Measurements from ENCODE around the gene SCAF4.

The SCAF4 gene

DNA sequence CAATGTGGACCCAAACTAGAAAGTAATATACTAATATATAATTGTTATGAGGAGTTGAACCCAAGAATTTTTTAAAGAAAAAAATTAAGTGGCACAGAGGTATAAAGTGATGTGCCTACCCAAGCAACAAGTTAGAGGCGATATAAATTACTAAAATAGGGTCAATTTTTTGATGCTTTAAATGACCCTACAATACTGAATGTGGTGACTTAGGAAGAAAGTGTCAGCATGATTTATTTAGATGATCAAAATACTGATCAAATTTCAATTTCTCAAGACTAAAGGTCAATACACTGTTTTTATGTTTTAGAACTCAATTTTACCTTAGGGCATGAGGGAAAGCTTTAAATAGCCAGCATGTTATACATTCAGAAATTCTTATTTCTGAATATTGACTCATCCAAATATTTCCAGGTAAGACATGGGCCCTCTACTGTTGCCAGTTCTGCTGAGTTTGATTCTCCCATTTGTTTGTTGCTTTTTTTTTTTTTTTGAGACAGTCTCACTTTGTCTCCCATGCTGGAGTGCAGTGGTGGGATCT is 20.1 kb downstream of the SCAF4 start:
- DNase-seq, result no peak

DNA sequence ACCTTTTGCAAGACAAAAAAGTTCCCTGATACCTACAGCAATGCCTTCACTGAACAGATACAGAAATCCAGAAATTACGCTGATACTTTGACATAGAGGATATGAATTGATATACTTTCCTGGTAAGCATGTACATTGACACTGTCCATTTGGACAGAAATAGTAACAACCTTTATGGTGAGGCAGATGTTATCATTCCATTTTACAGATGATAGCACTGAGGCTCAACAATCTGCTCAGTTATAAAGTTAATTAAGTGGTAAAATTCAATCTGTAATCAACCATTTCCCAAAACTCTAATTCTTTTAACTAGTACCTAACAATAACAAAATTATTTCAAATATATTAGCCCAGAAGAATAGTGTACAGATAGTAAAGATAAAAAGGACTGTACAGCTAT is 20.6 kb downstream of the SCAF4 start:
- DNase-seq, result no peak

DNA sequence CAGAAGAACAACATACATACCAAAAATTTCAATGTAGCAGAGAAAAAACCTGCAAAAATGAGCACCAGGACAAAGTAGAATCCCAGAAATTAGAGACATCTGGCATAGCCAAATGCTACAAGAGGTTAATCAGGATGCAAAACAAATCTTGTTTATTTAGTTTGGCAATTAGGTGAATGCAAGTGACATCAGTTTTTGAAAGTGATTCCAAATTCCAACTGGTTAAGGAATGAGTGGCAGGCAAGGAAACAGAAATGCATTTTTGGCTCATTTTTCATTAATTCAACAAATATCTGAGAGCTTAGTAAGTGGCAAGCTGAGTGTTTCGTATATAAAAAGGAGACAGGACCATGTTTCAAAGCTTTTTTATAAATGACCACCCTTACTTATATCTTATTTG is 21.3 kb downstream of the SCAF4 start:
- DNase-seq, result no peak

DNA sequence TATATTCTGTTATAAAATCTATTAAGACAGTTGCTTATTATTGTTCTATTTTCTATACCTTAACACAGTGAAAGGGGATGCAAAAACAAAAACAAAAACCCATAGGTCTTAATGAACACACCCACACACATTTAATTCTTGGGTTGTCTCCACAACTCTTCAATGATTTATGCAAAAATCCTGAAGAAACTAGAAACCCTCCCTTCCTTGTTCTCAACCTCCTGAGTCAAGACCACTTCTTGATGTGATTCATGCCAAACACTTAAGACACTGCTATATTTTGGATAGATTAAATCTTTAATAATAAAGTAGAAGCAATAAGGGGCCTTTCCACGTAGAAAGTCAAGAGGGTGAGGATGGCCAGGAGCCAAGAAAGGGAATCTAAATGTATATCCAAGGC is 23.4 kb downstream of the SCAF4 start:
- DNase-seq, result no peak

DNA sequence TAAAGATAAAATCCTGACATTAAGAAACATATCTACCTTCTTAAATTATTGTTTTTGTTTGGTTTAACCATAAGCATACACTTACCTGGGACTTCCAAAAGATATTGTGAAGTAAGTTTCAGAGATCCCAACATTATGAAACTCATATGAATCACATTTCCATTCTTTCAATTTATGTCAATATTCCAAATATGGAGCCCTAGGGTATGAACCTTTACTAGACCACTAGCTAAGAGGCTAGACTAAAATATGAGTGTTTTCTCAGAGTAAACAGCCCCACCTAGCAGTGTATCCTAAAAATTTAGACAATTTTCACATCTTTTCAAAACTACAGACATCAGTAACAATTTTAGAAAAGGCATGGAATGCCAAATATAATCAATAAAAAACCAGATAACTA is 24.4 kb downstream of the SCAF4 start:
- no peak for DNase-seq

DNA sequence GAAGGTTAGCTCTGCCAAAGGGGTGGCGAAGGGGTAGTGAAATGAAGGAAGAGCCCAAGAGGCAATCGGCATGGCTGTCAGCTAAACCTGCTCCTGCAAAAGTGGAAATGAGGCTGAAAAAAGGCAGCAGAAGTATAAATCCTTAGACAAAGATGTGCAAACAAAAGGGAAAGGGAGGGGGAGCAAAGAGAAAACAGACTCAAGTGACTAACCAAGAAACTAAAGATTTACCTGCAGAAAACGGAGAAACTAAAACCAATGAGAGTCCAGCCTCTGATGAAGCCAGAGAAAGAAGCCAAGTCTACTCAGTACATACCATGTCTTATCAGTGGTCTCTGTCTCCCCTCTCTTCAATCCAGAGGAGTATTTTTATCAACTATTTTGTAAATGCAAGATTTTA is 25.4 kb downstream of the SCAF4 start:
- no peak for DNase-seq

DNA sequence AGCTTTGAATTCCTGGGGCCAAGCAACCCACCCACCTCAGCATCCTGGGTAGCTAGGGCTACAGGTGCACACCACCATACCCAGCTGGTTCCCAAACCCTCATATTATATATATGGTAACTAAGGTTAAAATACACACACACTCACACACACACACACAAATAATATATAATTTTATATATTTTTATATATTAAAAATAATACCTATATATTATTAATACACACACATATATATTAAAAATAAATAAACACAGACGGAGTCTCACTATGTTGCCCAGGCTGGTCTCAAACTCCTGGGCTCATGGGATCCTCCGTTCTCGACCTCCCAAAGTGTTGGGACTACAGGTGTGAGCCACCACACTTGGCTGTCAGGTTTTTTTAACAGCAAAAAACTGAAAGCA is 31.9 kb downstream of the SCAF4 start:
- no peak for DNase-seq

DNA sequence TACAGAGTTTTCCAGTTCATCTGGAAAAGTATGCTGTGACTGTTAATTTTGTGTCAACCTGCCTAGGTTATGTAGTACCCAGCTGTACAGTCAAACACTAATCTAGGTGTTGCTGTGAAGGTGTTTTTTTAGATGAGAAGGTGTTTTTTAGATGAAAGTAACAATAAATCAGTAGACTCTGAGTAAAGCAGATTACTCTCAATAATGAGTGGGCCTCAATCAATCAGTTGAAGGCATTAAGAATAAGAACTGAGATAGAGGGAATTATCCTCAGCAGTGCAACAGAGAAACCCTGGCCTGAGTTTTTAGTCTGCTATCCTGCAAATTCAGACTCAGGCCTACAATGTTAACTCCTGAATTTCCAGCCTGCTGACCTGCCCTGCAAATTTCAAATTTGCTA is 33.5 kb downstream of the SCAF4 start:
- no peak for DNase-seq

DNA sequence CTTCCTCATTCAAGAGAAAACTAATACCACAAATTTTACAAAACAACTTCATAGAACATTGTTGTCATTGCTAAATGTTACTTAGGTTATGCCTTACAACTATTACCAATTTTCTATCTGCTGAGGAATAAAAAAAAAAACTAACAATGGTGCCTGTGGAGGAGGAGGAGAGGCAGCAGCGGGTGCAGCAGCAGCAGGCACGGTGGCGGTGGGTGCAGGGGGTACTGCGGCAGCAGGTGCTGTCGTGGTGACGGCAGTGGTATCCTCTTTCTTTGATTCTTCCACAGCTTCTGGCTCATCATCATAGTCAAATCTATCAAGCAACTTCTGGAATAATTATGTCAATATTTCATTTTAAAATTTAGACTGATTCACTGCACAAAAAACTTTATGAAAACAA is 35.5 kb downstream of the SCAF4 start:
- DNase-seq, result no peak

DNA sequence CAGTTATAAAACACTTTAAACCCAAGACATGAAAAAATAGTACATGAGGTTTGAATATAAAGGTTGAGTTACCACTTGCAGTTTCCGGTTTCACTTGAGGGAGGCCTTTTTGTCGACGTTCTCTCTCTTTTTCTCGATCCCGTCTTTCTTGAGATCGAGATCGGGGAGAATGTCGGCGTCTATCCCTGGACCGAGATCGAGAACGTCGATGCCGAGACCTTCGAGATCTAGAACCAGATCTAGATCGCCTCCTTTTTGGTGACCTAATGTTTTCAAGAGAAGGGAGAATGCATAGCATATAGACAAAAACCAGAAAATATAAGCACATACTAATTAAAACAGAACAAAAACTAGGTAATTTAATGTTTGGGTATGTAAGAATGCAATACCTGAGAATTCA is 38.7 kb downstream of the SCAF4 start:
- no peak for DNase-seq

DNA sequence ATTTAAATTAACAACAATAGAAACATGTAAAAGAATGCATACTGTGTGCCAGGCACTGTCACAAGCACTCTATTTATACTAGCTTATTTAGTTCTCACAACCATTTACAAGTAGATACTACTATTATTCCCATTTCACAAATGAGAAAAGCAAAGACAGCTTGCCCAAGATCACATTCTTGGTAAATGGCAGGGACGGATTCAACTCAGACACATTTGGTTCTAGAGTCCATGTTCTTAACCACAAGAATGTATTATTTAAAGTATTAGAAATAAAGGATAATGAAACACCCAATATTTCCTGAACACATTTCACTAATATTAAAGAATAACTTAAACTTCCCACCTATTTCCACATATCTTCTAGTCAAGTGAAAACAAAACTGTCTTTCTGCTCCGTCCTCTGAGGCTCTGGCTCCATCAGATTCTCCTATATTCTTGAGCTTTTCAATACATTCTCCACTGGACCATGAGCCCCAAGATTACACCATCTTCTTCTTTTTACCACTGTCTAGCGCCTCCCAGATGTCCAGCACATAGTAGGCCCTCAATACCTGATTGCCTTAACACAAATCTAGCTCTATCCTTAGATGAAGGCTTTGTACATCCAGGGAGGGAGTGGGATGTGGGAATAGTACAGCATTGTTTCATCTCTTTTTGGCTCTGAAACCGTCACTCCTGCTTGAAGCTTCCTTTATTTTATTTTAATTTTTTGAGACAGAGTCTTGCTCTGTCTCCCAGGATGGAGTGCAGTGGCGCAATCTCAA is 43.1 kb downstream of the SCAF4 start:
- no peak for DNase-seq

DNA sequence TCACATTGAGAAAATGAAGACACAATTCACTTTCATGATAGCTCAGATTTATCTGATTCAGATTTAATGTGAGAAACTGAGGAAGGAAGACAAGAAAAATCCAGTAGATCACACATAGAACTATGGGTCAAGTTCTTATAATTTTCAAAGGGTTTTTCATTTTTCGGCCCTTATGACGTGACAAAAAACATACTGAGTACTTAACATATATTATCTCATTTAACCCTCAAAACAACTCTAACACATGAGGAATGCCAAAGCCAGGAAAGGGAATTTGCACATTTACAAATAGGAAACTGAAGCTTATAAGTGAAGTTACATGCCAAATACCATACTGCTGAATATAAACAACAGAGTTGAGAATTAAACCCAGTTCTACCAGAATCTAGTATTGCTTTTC is 44.8 kb downstream of the SCAF4 start:
- no peak for DNase-seq

DNA sequence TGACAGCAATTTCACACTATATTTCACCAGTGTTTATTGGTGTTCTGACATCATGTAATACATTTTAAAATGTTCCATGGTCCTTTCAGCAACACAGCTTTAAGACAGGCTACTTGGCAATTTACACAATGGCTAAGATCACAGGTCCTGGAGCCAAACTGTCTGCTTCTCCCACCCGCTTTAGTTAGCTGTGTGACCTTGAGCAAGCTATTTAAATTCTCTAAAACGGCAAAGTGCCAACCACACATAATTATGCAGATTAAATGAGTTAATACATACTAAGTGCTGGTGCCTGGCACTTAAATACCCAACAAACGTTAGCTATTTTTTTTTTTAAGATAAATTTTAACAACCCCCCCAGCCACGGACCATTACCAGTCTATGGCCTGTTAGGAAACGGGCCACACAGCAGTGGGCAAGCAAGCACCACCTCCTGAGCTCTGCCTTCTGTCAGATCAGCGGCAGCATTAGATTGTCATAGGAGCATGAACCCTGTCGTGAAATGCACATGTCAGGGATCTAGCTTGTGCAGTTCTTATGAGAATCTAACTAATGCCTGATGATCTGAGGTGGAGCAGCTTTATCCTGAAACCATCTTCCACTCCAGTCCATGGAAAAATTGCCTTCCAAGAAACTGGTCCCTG is 45.5 kb downstream of the SCAF4 start:
- no peak for DNase-seq

DNA sequence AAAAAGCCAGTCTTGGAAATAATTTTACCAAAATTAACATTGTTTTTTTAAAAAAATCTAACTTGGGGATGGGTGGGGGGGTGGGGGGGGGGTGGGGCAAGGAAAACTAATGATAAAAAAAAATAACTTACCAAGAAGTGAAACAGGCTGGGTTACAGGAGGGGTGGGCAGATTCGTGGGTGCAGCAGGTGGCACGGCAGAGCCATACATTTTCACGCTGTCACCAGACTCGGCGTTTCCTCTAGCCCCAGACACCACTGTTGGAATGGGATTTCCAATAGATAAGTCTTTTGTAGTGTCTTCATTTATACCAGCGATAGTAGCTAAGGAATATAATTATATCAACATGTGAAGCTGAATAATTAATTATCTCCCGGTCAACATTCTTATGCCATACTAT is 47.0 kb downstream of the SCAF4 start:
- no peak for DNase-seq

DNA sequence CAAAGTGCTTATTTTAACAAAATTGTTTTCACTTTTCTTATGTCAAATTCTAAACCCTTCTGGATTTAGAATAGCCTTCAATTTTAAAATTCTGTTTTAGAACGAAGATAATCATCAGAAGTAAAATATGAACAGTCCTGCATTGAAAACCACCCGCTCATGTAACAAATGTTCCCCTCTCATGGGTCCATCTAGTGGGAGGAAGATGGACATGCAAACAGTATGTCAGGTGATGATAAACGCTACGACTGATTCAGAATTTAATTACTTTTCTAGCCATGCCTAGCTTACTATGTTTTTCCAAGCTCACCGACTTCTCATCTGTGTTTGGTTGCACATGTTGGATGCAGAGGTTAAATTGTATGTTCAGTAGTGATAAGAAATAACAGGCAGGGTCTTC is 48.9 kb downstream of the SCAF4 start:
- no peak for DNase-seq

DNA sequence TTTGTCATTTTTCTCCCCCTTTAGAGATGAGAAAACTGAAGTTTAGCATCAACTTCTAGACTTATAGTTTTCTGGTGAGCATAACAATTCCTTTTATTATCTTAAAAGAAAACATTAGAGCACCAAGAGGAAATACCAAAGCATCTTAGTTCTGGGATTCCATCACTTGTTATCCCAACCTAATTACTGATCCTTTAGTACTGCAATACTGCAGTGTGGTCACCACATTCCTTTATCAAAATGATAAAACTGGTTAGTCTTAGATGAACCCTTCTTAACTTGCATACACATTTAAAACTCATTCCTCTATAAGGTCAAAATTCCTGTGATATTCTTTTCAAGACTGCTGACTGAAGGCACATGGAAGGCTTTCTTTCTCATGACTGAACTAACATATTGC is 49.3 kb downstream of the SCAF4 start:
- DNase-seq, result no peak

DNA sequence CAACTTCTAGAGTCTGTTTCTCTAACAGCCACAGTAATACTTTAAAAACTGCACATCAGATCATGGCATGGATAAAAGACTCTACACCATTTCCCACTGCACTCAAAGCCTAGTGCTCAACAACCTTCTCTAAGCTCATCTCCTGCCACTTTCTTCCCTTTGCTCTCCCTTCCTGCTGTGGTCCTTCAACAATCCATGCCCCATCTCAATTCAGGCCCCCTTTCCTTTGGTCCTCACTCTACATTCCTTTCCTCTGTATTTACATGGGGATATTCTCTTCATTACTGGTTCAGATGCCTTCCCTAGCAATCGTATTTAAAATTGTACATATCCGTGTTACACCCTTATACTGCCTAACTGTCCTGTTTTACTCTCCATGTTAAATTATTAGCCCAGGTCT is 53.4 kb downstream of the SCAF4 start:
- DNase-seq, result no peak

DNA sequence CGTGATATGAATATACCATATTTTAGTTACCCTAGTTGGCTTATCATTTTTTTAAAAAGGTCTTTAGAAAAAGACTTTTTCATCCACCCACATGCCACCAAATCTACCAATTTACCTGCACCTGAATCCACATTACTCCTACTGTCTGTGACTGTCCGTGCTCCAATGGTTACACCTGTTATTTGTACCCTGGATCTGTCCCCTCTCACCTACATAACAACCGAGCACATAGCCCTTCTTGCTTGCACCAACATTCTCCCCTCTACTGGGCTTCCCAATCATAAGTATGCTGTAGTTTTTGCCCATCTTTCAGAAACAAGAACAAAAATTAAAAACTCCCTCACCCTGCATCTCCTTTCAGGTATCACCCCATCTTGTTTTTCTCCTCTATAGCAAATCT is 54.9 kb downstream of the SCAF4 start:
- DNase-seq, result no peak

DNA sequence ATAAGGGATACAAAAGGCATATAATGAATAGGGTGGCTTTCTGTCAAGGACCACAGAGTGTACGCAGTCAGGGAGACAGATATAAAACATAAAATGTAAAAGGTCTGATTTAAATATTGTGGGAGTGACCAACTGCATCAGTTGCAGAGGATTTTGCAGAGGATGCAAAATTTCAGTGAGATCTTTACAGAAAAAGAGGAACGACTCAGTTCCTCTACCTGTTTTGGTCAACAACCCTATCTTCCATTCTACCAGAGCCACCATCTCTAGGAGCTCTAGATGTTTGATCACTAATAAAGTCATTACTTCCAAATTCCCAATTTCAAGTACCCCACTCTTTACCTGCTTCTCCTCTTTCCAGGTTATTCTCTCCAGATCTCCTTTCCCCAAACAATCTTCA is 56.0 kb downstream of the SCAF4 start:
- DNase-seq, result no peak

DNA sequence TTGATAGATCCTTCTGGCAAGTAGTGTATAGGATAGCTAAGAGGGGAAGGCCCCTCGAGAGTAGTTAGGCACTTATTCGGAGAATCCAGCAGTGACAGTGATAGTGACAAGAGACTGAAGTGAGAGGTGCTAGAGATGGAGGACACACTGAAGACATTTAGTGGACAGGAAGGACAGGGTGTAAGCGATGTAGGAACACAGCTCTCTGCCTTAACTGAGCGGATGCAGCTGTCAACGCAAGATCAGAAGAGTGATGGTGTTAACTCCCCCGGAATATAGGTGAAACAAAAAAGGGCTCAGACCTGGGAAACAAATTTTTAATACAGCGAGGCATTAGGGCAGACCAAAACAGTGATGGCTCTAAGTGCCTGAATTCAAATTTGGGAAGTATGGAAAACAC is 56.6 kb downstream of the SCAF4 start:
- no peak for DNase-seq

DNA sequence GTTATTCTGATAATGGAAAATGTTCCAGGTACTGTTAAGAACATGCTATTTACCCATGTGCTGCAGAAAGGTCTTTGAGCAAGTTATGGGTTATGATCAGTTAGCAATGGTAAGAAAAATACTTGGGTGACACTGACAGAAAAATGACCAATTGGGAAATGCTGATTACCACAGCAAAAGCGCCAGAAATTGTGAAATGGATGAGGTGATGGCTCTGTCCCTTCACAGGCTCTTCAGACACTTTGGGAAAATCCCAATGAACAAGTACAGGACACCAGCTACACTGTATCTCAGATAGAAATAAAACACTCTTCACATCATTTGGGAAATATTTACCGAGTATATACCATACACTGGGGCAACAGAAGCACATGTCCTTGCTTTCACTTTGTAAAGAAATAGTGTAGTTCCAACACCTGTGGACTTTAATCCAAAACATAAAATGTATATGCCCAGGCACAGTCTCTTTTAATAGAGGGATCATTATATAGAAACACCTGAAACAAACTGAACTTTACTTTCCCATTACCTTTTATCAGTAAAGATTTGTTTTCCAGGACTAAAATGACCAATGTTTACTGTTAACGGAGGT is 58.5 kb downstream of the SCAF4 start:
- DNase-seq, result no peak

DNA sequence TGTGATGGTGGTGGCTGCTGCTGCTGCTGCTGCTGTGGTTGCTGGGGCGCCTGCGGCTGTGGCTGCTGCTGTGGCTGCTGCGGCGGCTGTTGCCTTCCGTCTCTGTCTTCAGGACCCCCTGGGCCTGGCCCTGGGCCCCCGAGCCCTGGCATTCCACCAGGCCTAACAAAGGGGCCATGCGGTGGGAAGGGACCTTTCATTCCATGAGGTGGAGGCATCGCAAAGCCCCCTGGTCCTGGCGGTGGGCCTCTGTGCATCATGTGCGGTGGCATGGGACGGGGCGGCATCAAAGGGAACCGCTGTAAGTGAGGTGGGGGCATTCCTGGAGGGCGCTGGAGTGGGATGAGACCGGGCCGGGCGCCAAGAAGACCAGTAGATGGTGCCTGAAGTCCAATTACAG is 60.0 kb downstream of the SCAF4 start:
- DNase-seq, result no peak

DNA sequence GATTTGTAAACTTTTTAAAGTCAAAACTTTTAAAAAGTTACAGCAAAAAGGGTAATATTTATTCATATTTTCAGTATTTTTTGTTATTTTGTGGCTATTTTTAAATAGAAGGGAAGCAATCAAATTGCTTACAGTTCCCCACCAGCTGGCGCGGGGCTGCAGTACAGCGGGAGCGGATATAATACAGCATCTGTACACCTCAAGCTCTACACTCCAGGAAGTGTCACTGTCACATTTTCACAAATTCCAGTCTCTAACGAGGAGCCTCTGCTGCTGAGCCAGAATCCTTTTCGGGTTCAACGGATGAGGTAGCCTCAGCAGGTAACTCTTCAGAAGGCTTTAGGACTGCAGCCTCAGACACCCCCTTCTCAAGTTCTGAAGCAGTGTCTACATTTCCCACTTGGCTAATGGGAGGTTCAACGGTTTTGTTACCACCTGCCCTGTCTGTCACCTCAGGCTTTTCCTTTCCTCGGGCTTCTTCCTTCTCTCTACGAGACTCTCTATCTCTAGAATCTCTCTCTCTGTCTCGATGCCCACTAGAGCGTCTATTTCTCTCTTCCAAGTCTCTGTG is 60.7 kb downstream of the SCAF4 start:
- no peak for DNase-seq

DNA sequence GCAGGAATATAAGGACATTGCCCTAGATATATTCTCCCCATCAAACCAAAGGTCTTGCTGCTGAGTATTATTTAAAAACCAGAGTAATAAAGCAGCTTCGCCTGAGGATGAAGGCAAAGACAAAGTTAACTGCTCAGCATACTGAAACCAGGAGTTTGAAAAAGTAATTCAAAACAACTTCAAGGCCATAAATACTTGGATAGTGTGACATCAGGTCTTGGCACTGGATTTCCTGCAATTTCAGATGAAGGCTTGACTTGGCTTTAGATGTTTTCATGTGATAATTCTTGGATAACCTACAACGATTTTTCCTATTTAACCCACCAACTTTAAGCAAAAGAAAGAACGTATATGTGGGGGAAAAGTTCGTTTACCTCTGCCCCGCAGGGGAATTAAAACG is 61.8 kb downstream of the SCAF4 start:
- no peak for DNase-seq
